ENCODE data around the gene TSKU.
"Not testable (repeated sequence)": the region's sequence is repeated elsewhere in the genome, so short reads cannot be mapped to it uniquely, and the experiment has no call there.

Gene TSKU

DNA sequence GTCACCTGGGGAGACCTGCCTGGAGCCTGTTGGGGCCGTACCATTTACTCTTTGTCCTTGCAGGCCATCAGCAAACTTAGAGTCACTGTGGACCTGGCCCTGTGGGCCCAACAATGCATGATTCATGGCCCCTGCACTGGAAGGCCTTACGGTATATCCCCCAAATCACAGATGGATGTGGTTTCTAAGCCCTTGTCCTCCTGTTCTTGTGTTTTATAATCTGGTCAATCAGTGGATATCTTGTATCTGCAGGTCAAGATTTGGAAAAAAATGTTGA lies 6.2 kb downstream of the TSKU start:
- DNase-seq: no peak

DNA sequence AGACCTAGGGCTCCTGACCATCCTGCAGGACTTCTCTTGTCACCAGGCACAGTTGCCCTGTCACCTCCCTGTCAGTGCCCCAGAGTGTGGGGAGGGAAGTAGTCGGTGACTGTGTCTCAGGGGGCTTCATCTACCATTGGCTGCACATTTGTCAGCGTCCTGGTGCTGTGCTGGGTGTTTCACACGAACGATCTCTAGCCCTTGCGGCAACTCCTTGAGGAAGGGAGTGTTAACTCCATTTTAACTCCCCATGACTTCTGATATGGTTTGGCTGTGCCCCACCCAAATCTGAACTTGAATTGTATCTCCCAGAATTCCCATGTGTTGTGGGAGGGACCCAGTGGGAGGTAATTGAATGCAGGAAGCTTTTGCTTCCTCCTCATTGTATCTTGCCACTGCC lies 7.1 kb downstream of the TSKU start:
- DNase-seq: no peak

GRCh38 chr11:76791002-76791770 lies 8.0 kb downstream of the TSKU start:
- not testable (repeated sequence) for DNase-seq

DNA sequence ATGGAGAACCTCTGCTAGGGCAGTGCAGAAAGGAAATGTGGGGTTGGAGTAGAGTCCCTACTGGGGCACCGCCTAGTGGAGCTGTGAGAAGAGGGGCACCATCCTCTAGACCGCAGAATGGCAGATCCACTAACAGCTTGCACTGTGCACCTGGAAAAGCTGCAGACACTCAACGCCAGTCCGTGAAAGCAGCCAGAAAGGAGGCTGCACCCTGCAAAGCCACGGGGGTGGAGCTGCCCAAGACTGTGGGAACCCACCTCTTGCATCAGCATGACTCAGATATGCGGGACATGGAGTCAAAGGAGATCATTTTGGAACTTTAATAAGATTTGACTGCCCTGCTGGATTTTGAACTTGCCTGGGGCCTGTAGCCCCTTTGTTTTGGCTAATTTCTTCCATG lies 8.7 kb downstream of the TSKU start:
- no peak for DNase-seq

- no peak for DNase-seq
These were observed 9.5 kb downstream of the TSKU start for GRCh38 chr11:76792505-76793264.

- no peak for DNase-seq
These were observed 10.5 kb downstream of the TSKU start for GRCh38 chr11:76793391-76794291.

GRCh38 chr11:76794371-76795289 lies 11.5 kb downstream of the TSKU start:
- DNase-seq: no peak

GRCh38 chr11:76795290-76795935 lies 12.3 kb downstream of the TSKU start:
- no peak for DNase-seq

GRCh38 chr11:76795936-76796441 lies 12.8 kb downstream of the TSKU start:
- DNase-seq: no peak

GRCh38 chr11:76796511-76797198 lies 13.5 kb downstream of the TSKU start:
- no peak for DNase-seq

DNA sequence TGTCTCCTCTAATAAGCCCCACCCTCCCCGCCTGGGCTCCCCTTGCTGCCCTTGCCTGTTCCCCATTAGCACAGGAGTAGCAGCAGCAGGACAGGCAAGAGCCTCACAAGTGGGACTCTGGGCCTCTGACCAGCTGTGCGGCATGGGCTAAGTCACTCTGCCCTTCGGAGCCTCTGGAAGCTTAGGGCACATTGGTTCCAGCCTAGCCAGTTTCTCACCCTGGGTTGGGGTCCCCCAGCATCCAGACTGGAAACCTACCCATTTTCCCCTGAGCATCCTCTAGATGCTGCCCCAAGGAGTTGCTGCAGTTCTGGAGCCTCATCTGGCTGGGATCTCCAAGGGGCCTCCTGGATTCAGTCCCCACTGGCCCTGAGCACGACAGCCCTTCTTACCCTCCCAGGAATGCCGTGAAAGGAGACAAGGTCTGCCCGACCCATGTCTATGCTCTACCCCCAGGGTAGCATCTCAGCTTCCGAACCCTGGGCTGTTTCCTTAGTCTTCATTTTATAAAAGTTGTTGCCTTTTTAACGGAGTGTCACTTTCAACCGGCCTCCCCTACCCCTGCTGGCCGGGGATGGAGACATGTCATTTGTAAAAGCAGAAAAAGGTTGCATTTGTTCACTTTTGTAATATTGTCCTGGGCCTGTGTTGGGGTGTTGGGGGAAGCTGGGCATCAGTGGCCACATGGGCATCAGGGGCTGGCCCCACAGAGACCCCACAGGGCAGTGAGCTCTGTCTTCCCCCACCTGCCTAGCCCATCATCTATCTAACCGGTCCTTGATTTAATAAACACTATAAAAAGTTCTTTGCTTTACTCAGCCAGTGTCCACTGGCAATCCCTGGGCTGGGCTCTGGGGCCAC lies 14.4 kb downstream of the TSKU start:
- no peak for DNase-seq

GRCh38 chr11:76798202-76798581 lies 15.0 kb downstream of the TSKU start:
- no peak for DNase-seq

GRCh38 chr11:76798671-76799065 lies 15.5 kb downstream of the TSKU start:
- no peak for DNase-seq

GRCh38 chr11:76799066-76799804 lies 16.1 kb downstream of the TSKU start:
- peak; percentile 72 for DNase-seq

DNA sequence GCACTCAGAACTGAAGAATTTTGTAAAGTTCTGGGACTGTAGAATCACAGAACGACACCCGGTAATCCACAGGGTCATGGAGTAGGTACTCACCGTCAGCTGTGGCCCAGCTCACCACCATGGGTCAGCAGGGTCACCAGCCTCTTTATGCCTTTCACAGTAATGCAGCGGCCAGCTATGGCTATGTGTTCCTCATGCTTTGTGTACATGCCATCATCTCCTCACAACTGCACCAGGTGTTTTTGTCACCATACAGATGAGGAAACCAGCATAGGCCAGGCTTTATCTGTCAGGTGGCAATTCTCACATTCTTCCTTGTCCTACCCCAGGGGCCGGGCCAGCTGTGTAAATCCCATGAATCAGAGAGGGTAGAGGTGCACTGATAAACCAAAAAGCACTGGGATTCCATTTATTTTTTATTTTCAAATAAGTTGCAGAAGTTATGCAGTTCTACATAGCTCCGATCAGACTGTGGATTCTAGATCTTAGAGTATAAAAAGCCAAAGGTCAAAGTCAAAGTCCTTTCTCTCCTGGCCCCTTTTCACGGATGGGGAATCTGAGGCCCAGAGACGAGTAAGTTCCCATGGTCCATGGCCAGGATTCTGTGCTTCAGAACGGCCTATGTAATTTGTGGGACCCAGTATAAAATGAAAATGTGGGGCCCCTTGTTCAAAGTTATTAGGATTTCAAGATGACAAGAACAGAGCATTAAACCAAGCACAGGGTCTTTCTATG lies 17.5 kb downstream of the TSKU start:
- DNase-seq: no peak

GRCh38 chr11:76801225-76801624 lies 18.1 kb downstream of the TSKU start:
- no peak for DNase-seq

GRCh38 chr11:76801736-76802135 lies 18.6 kb downstream of the TSKU start:
- DNase-seq: no peak

DNA sequence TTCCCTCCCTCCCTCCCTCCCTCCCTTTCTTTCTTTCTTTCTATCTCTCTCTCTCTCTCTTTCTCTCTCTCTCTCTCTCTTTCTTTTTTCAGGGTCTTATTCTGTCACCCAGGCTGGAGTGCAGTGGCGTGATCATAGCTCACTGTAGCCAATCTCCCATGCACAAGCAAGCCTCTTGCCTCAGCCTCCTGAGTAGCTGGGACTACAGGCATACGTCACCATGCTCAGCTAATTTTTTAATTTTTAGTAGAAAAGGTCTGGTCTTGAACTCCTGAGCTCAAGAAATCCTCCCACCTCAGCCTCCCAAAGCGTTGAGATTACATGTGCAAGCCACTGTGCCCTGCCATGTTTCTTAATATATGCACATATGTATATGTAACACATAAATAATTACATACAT lies 19.0 kb downstream of the TSKU start:
- DNase-seq: no peak

GRCh38 chr11:76802621-76803020 lies 19.5 kb downstream of the TSKU start:
- no peak for DNase-seq
